GM18520 (cell line): ENCODE data around the gene GPR150.

Experiments used
- ATAC-seq: cut with Tn5 transposase; IDR thresholded peaks from one replicate; pipeline ENCODE4 v1.9.1; 2021; ENCODE audit not compliant: unreplicated experiment

The GPR150 gene

DNA sequence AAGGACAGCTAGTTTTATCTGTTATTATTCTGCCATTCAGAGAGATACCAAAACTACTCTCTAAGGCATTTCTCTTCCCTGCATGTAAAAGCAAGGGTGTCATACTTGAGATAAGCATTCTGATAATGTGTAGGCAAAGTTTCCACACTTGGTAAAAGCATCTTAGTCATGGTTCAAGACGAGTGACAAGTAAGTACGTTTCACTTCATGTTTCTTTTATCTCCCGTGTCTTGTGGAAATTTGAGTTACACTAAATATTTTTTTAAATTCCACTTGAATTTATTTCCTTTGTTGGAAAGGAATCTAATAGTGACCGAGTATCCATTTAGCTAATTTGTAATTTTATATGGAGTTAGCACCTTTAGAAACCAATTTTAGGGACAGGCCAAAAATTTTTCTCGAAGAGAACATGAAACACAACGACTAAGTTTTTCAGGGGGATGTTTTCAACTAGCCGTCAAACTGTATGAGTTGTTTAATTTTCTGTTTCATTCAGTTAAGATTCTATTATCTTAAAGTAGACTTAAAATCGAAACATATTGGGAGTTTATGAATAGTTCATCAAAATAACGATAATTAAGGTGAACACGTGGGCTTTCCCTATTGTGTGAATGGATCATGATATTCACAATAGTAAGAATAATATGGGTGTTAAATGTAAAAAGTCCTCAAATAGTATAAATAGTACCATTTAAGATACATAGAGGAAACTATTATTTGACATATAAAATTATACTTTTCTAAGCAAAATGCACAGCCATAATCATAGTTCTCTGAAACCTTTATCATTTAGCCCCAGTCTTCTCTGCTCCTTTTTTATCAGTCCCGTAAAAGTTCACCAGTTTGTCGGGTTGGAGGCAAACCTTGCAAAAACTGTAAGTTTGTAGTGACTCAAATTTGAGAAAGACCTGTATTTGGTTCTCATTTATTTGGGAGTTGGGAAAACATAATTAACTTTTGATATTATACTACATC, 28.3 kb downstream of the GPR150 start:
- ATAC-seq, result no peak

DNA sequence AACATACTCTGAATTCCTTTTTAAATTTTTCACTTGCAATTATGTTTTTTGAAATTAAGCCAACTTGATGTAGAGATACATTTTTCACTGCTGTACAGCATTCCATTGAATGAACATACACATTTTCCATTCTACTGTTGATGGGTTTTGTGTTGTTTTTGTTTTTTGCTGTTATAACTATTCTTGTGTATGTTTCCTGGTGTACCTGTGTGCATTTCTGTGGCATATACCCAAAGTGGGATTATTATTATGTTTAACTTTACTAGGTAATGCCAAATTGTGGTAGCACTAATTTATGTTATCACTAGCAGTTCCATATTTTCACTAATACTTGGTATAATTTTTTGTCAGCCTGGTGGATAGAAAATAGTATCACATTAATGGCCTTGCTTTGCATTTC, 29.4 kb downstream of the GPR150 start:
- ATAC-seq, result no peak

GRCh38 chr5:95649842-95650620, 30.1 kb downstream of the GPR150 start:
- ATAC-seq, result no peak

- no peak for ATAC-seq
Measured at GRCh38 chr5:95652849-95653248, 33.0 kb downstream of the GPR150 start.

DNA sequence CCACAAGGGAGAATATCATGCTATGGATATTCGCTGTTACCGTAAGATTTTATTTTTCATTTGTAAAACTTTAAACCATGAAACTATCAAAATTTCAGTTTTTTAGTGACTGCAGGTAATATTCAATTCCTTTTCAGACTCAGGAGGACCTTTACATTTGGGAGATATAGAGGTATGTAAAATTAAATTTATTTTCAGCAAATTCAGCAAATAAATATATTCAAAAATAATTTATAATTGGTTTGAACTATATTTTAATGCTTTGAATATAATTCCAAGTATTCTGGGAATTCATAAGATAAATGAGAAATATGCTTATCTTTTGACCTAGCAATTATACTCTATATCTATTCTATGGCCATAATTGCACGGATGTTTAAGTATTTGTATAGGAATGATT, 34.3 kb downstream of the GPR150 start:
- no peak for ATAC-seq

DNA sequence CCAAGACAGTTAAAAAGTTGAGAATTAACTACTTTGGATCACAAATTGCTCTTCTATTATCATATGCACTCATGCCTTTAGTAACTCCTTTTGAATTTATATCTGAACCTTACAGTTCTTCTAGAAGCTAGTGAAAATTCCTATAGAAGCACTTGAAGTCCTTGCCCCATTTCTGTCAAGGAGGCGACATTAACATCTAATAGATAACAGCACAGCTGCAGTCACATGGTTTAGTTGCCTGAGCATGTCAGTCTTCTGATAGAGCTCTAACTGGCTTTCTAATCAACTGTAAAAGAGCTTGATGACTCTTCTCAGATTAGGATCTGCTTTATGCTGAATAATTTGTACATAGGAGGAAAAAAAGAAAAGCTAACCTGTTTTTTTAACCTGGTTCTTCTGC, 35.7 kb downstream of the GPR150 start:
- no peak for ATAC-seq

- no peak for ATAC-seq
Measured at GRCh38 chr5:95660060-95660459, 40.2 kb downstream of the GPR150 start.

GRCh38 chr5:95662946-95663345, 43.1 kb downstream of the GPR150 start:
- ATAC-seq, result no peak

DNA sequence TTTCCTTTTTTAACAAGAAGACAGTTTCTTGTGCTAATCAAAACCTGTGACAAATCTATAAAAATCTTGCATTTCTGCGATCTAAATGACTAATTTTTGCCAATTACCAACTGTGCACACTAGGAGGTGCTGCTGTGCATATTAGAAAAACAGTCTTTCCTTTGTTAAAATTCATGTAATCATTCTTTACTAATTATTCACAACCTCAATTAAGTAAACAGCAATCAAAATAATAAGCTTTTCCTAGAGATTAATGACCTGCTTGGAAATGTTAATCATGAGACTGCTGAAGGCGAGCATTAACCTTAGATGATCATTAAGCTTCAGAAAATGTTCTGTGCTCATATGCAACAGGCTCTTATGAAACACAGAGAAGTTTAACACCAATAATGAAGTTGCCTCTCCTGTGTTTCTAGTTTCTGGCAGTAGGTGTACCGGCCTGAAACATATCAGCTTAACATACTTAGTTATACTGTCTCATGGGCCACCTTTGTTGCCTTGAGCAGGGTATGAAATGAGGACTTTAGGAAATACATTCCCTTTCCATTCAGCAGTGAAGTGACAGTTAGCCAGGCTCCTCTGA, 44.4 kb downstream of the GPR150 start:
- no peak for ATAC-seq

GRCh38 chr5:95667061-95667618, 47.3 kb downstream of the GPR150 start:
- no peak for ATAC-seq

GRCh38 chr5:95667678-95668077, 47.8 kb downstream of the GPR150 start:
- no peak for ATAC-seq

GRCh38 chr5:95668216-95668615, 48.3 kb downstream of the GPR150 start:
- ATAC-seq, result no peak

DNA sequence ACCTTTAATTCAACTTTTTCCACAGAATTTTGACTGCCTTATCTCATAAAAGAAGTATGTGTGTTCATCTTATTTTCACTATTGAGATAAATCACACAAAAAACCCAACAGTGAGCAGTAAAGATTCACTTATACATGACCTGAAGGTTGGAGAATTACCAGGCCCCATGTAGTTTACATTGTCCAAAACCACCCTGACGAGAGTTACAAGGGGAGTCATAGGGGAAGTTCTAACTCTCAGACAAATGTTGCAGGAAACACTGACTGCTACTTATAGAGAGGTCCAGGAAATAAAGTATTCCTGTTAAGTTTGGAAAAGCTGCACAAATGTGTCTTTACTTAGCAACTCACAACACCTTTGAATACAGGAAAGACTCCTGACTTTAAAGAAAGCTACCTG, 48.8 kb downstream of the GPR150 start:
- no peak for ATAC-seq

GRCh38 chr5:95669540-95669939, 49.7 kb downstream of the GPR150 start:
- ATAC-seq, result no peak

DNA sequence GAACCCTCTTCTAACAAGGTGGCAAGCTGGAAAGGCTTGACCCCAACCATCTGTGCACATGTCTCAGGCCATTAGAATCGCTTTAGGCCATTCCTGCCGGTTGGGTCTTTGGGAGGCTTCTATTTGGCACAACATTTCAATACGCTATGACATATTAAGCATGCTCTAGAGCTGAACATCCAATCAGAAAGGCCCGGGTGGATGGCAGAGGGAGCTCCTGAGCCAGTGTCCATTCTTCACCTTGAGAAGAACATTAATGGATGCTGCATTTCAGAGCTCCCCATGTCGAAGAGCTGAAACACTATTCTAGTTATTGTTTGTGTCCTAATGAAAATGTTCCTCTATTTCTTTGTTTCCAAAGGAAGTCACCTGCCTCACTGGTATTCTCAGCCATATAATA, 50.1 kb downstream of the GPR150 start:
- no peak for ATAC-seq

DNA sequence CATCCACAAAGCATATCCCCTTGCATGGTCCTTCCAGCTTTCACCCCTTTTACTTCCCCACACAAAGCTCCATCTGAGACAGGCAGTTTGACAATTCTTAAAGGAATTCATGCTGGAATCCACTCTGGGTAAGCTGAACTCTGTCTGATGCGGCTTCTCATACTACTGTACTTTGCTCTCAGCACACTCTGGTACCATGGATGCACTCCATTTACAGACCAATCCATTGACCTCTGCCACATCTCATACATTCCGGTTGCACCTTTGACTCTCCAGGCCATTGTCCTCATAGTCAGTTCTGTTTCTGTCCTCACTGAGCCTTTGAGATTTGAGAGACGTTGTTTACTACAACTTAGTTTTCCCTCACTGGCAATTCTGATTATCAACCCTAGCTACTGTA, 50.7 kb downstream of the GPR150 start:
- no peak for ATAC-seq
